HepG2 (cell line): Measurements from ENCODE around the gene ANKRD11. TPM values are rescaled to one million over a fixed set of nuclear protein-coding genes. Genes with fewer than 3 reads are reported as not detected.

Experiments
- ATAC-seq: fragments of 200-7000 bp; cut with Tn5 transposase; 3 replicates; pipeline ENCODE4 v1.9.1; 2020; ENCODE audit warnings: mild to moderate bottlenecking, moderate library complexity
- BruUV-seq: library from RNA; stranded (reverse); fragments of 400-500 nt; replicated peaks from 2 replicates; lab custom pipeline; 2021; lab: Mats Ljungman, UMichigan
- CTCF ChIA-PET: fragments of 300-600 bp; formaldehyde crosslinking; extraction: SDS; loops from one replicate; lab custom pipeline; 2021; ENCODE audit warnings: low total read pairs, inconsistent platforms, low intra/inter-chr PET ratio; lab: Yijun Ruan, JAX
- POLR2A ChIA-PET: fragments of 350-600 bp; sonication (Branson Sonifier 250); formaldehyde crosslinking; loops from one replicate; lab custom pipeline; 2020; ENCODE audit warnings: antibody characterized with exemption, inconsistent platforms; lab: Yijun Ruan, JAX
- DNase-seq: peaks from one replicate; pipeline ENCODE4 v3.0.0-alpha.2; 2015; ENCODE audit warnings: low spot score
- FAIRE-seq: peaks from 3 replicates; lab custom pipeline; 2011; peaks lifted over from hg19 to GRCh38; lab: Jason Lieb, UNC
- H2AFZ ChIP-seq: one replicate; pipeline ENCODE4 v1.6.1; 2011; ENCODE audit warnings: low read length, inconsistent platforms
- H3K27ac ChIP-seq: fragments of 300-600 bp; 3 replicates; pipeline ENCODE4 v1.8.0; 2011; ENCODE audit warnings: mixed run types, mild to moderate bottlenecking, mixed read lengths, low read length, inconsistent platforms; ENCODE audit not compliant: insufficient read depth; ENCODE audit errors: extremely low read length
- H3K27me3 ChIP-seq, 2 experiments: fragments of 200-600 bp in 1 of 2; 2 replicates in 1 of 2; 3 replicates in 1 of 2; pipeline versions ENCODE4 v1.6.0 to v1.8.0; 2011; ENCODE audit warnings: low read length in 2 of 2, mild to moderate bottlenecking in 2 of 2, moderate library complexity in 2 of 2, inconsistent platforms in 1 of 2; ENCODE audit not compliant: insufficient read depth in 2 of 2, control insufficient read depth in 1 of 2
- H3K36me3 ChIP-seq, 2 experiments: fragments of 200-600 bp in 1 of 2; replicated peaks in 1 of 2; 2 replicates in 1 of 2; 3 replicates in 1 of 2; pipeline versions ENCODE4 v1.5.1 to v1.8.0; 2011; ENCODE audit warnings: low read length in 2 of 2, inconsistent platforms in 1 of 2; ENCODE audit not compliant: insufficient read depth in 2 of 2, control insufficient read depth in 1 of 2
- H3K4me1 ChIP-seq: 2 replicates; pipeline ENCODE4 v1.5.1; 2012; ENCODE audit warnings: low read length, inconsistent platforms; ENCODE audit not compliant: insufficient read depth
- H3K4me2 ChIP-seq: 2 replicates; pipeline ENCODE4 v1.6.0; 2011; ENCODE audit warnings: low read depth, low read length, inconsistent platforms
- H3K4me3 ChIP-seq, 3 experiments: fragments of 200-600 bp in 1 of 3; sonication (generic), shearing (Covaris generic) in 1 of 3; replicated peaks in 1 of 3; 2 replicates each; pipeline ENCODE4 v1.5.1; 2011 to 2016; ENCODE audit warnings: low read length in 3 of 3, inconsistent platforms in 2 of 3, low read depth in 2 of 3, mild to moderate bottlenecking in 2 of 3, control low read depth in 1 of 3, mixed read lengths in 1 of 3; ENCODE audit not compliant: insufficient read depth in 1 of 3
- H3K79me2 ChIP-seq: one replicate; pipeline ENCODE4 v1.6.1; 2011; ENCODE audit warnings: low read length, inconsistent platforms; ENCODE audit not compliant: insufficient read depth
- H3K9ac ChIP-seq: 2 replicates; pipeline ENCODE4 v1.6.0; 2011; ENCODE audit warnings: mild to moderate bottlenecking, low read depth, low read length, inconsistent platforms; ENCODE audit not compliant: insufficient read depth
- H3K9me3 ChIP-seq: 2 replicates; pipeline ENCODE4 v1.5.1; 2012; ENCODE audit warnings: mild to moderate bottlenecking, low read length
- H4K20me1 ChIP-seq: 2 replicates; pipeline ENCODE4 v1.6.0; 2011; ENCODE audit warnings: inconsistent platforms, mild to moderate bottlenecking, low read length, moderate library complexity; ENCODE audit not compliant: insufficient read depth
- HOXA3 ChIP-seq: sonication (generic); formaldehyde crosslinking; IDR thresholded peaks from 2 replicates; pipeline ENCODE4 v1.5.0; 2020; ENCODE audit warnings: missing genetic modification reagents
- KMT2A ChIP-seq: sonication (generic); formaldehyde crosslinking; IDR thresholded peaks from 2 replicates; pipeline ENCODE4 v1.4.0; 2020; ENCODE audit warnings: missing genetic modification reagents
- PRDM15 ChIP-seq: sonication (generic); formaldehyde crosslinking; IDR thresholded peaks from 2 replicates; pipeline ENCODE4 v1.4.0; 2020; ENCODE audit warnings: missing genetic modification reagents
- ZNF792 ChIP-seq: IDR thresholded peaks from 2 replicates; pipeline ENCODE4 v1.6.1; 2016
- WGBS: methylation state at CpG from one replicate; pipeline ENCODE4 v1.1.6; 2017; ENCODE audit warnings: low lambda C conversion rate; 5-methylcytosine and 5-hydroxymethylcytosine counted together
- in situ Hi-C: cut with HindIII; loops from 2 replicates; pipeline ENCODE4 v1.10.0; 2017; ENCODE audit warnings: low pct_unique_long_range_greater_than_20kb; ENCODE audit not compliant: extremely low pct_ligation_motif_present
- intact Hi-C: fragments of 100-400 bp; cut with micrococcal nuclease; formaldehyde crosslinking; loops from one replicate; pipeline ENCODE4 v1.10.0; 2022; ENCODE audit not compliant: unreplicated experiment
- polyA plus RNA-seq, 8 experiments: library from polyadenylated mRNA; depleted of rRNA in 3 of 8; stranded (reverse) in 7 of 8; unstranded in 1 of 8; fragments of >200 nt; fragmentation: Illumina TruSeq in 4 of 8; extraction: Trizol in 4 of 8; gene quantifications; 2 replicates each; pipeline versions ENCODE4 v1.2.1 to v1.2.3, GENCODE V29; 2011 to 2016; ENCODE audit warnings: low read depth in 4 of 8, missing spikeins in 1 of 8, mixed read lengths in 1 of 8; ENCODE audit not compliant: insufficient read depth in 1 of 8
- total RNA-seq, 5 experiments: library from RNA; depleted of rRNA; stranded (reverse); fragments of >200 nt; fragmentation: Illumina TruSeq; extraction: Trizol; gene quantifications; 2 replicates each; pipeline ENCODE4 v1.2.3, GENCODE V29; 2016; ENCODE audit warnings: low read depth in 1 of 5

The ANKRD11 gene
- total and polyA plus RNA-seq, 2 of the 13 experiments (the other 11 are each of a cell fraction or from before 2014, with no cell fraction given) = 21.4 to 38.4 TPM

GRCh38 chr16:89444151-89444723, 46.1 kb downstream of the ANKRD11 start:
- FAIRE-seq = no peak
- Histone ChIP-seq H3K4me1 (peaks cover 87% of the 10 kb centered on the region), H2AFZ (no peak overlapping the region), H4K20me1 (peaks cover 99% of the 10 kb centered on the region), H3K79me2 (peaks cover 98% of the 10 kb centered on the region), H3K4me3 (peak overlapping the region in 2 of 3 experiments; percentile 1 to 20; a peak in 2 of 6 replicates), H3K27me3 (no peaks in the 10 kb centered on the region), H3K4me2 (peak overlapping the region; percentile 70), H3K27ac (peak overlapping the region; percentile 63), H3K9ac (no peak overlapping the region; the same call in 1 of the 2 replicates), H3K36me3 (peaks cover 7 to 8% of the 10 kb centered on the region in 2 experiments; a peak in 3 of 5 replicates), H3K9me3 (no peaks in the 10 kb centered on the region)
- 16% methylated on average over 8 of the region's 8 CpGs for WGBS
- intact Hi-C loops = loop anchor here (5.0 kb wide), 2 partner anchors 43 to 63 kb away; partner anchors contain the start of gene SPG7
- peak; percentile 25; the same call in 2 of the 3 replicates for ATAC-seq
- ChIA-PET POLR2A (interaction anchor here (0.7 to 2.4 kb wide), 4 partner anchors 11 to 64 kb away, joined by 3 to 12 read pairs (median 4); partner anchors contain the start of gene SPG7), CTCF (no interaction called here)
- TF ChIP-seq HOXA3 (CRISPR knock-in tag) (0 out of 2 replicates have a peak, but pooled peaks have one; percentile 34), KMT2A (0 out of 2 replicates have a peak, but pooled peaks have one; percentile 12), ZNF792 (no peak), PRDM15 (CRISPR knock-in tag) (peak; percentile 83)
- BruUV-seq = no TSS peak
- in situ Hi-C loops = no loop called here
- no peak for DNase-seq
